Fibroblast of skin of left quadriceps (primary cell): ENCODE data around the gene KIF20A.
"Not testable (repeated sequence)": the region's sequence is repeated elsewhere in the genome, so short reads cannot be mapped to it uniquely, and the experiment has no call there.

Source experiments
- DNase-seq, 2 experiments: peaks; one replicate each; pipeline ENCODE4 v3.0.0-alpha.2; 2013; ENCODE audit warnings: low read depth in 2 of 2

KIF20A gene

DNA sequence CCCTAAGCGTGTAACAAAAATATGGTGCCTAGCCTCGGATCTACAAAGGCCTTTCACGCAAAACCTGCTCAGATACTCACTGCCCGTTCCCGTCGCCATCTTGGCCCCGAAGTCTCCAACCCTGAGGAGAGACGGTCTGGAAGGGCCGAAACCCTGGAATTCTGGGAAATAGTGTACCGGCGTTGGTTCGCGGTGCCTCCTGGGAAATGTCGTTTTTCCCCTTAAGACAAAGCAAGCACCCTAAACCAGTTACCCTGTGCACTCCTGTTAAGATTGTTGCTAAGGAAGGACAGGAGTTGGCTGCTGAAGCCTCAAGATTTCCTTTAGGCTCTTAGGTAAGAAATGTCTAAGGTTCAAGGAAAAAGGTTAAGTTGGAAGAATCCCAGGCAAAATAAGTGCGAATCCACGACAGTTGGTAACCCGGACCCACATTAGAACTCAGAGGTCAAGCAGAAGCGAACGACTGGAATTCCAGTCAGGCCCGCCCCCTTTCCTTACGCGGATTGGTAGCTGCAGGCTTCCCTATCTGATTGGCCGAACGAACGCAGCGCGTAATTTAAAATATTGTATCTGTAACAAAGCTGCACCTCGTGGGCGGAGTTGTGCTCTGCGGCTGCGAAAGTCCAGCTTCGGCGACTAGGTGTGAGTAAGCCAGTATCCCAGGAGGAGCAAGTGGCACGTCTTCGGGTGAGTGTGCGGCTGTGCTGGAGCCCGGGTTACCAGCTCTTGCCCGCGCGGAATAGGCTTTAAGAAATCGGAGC, at the start of gene KIF20A, which contains the start of gene BRD8:
KIF20A (plus strand) TSS at position 597 of the 761 bp plus-strand sequence. CDS start 569 bp downstream, outside the sequence.
BRD8 (minus strand) TSS at position 115 of the 761 bp plus-strand sequence; CDS start at position 99, 16 bp downstream.
- peak; percentile 87 for DNase-seq

DNA sequence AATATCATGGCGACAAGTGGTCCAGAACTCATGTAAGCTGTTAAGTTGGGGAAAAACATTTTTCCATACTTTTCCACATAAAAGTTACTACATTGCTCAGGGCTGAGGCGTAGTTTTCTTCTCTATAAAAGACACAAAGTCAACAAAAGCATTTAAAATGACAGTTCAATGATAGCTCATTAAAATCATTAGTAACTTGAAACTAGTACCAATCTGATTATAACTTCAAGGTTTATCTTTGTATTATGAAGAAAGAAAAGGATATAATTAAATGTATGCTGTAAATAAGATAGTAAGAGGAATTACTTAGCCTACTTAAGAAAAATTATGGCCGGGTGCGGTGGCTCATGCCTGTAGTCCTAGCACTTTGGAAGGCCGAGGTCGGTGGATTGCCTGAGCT, 49.6 kb upstream of the KIF20A start:
- DNase-seq = no peak

- DNase-seq = no peak
Observed at GRCh38 chr5:138132543-138132942, 46.4 kb upstream of the KIF20A start.

GRCh38 chr5:138138949-138139780, 39.7 kb upstream of the KIF20A start, which contains the start of gene NME5:
TSS of gene NME5 (minus strand) at chr5:138139428. CDS start at chr5:138138780, 648 bp downstream.
- peak; percentile 7 to 8 for DNase-seq

DNA sequence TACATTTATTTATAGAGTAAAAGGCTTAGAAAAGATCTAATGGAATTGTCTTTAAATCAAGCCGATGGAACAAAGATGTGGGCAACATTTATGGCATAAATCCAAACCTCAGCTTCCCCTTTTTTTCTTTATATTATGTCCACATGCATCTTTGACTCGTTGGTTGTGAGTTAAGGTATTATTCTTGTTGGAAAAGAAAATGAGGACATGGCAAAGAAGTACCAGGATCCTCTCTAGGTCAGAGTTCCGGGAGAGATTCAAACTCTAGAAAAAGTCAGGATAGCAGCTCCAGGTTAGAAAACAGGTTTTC, 39.2 kb upstream of the KIF20A start:
- no peak for DNase-seq

- no peak for DNase-seq
Observed at GRCh38 chr5:138140268-138140667, 38.6 kb upstream of the KIF20A start.

GRCh38 chr5:138141734-138142133, 37.2 kb upstream of the KIF20A start:
- no peak for DNase-seq

DNA sequence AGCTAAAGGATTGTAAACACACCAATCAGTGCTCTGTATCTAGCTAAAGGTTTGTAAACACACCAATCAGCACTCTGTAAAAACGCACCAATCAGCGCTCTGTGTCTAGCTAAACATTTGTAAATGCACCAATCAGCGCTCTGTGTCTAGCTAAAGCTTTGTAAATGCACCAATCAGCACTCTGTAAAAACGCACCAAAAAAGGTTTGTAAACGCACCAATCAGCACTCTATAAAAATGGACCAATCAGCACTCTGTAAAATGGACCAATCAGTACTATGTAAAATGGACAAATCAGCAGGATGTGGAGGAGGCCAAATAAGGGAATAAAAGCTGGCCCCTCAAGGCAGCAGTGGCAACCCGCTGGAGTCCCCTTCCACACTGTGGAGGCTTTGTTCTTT, 35.3 kb upstream of the KIF20A start:
- DNase-seq = not testable (repeated sequence)

DNA sequence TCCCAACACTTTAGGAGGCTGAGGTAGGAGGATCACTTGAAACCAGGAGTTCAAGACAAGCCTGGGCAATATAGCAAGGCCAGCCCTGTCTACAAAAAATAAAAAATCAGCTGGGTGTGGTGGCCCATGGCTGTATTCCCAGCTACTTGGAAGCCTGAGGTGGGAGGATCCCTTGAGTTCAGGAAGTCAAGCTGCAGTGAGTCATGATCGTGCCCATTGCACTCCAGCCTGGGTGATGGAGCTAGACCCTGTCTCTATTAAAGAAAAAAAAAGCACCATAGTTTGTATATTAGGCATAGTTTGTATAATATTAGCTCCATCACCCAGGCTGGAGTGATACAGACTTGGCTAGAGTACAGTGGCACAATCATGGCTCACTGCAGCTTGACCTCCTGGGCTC, 30.1 kb upstream of the KIF20A start:
- peak; percentile 8 to 15 for DNase-seq

DNA sequence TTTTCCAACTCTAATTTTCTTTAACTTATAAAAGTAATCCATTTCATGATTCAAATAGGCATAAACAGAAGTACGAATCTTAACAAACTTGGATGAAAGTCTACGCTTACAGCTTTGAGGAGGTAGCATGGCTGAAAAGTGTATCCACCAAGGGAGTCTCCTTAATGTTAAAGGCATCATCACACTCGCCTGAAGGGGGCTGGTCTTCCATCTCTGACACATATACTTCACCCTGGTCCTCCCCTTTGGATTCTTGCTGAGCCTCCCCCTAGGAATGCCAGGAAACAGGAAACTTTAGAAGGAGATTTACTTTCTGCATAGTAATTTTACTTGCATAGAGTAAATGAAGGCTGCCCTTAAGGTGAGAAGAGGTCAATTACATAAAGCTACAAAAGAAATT, 29.4 kb upstream of the KIF20A start:
- peak in 1 of 2 experiments; percentile 5 for DNase-seq

DNA sequence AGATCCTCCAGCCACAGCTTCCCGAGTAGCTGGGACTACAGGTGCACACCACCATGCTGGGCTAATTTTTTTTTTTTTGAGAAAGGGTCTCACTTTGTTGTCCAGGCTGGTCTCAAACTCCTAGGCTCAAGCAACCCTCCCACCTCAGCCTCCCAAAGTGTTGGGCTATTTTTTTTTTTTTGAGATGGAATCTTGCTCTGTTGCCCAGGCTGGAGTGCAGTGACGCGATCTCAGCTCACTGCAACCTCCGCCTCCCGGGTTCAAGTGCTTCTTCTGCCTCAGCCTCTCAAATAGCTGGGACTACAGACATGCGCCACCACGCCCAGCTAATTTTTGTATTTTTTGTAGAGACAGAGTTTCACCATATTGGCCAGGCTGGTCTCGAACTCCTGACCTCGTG, 22.9 kb upstream of the KIF20A start:
- not testable (repeated sequence) for DNase-seq

DNA sequence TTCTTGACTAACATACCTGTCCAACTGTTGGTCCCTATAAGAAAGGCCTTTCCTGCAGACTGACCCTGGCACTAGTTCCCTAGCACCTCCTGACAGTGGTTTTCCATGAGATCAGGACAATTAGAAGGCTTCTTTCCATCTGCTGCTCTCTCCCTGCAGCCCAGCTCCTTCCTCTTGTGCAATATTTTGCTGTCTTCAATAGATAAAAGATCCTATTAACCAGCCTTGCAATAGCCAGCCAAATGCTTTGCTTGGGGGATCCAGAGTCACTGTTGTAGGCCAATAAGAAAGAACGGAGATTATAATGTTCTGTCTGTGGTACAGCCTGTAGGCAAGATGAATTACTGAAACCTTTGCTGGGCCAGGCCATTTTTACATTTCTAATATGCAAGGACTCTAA, 21.3 kb upstream of the KIF20A start:
- no peak for DNase-seq

GRCh38 chr5:138159666-138160065, 19.2 kb upstream of the KIF20A start:
- no peak for DNase-seq

DNA sequence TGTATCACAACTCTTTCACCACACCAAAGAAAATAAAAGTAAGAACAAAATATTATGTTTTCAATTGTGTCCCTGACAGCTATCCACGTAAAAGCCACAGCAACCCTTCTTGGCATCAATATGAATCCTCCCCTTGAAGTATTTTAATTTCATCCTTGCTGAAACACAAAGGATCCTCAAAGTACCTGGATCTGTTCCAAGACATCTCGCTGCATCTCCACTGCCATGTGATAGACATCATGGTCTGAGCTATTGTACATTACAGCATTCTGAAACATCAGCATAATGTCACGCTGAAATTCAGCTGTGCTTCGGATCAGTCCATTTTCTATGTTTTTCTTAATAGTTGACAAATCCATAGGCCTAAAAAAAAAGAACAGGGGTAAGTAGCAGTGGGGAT, 18.2 kb upstream of the KIF20A start:
- DNase-seq = no peak

DNA sequence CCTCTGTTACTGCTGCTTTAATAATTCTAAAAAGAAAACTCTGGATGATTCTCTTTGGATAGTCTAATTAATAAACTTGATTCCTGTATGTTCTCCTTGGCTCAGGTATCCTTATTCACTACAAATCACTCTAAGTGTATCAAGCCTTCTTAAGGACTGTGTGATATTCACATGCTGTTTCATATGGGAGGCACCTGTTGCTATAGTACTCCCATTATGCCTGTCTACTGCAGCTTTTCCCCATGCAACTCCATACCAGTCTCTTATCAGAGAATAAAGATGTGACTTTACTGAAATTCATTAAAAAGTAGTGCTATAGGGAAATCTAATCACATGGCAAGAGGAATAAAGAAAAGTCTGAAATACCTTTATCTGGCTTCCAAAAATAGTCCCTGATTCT, 15.2 kb upstream of the KIF20A start:
- no peak for DNase-seq

DNA sequence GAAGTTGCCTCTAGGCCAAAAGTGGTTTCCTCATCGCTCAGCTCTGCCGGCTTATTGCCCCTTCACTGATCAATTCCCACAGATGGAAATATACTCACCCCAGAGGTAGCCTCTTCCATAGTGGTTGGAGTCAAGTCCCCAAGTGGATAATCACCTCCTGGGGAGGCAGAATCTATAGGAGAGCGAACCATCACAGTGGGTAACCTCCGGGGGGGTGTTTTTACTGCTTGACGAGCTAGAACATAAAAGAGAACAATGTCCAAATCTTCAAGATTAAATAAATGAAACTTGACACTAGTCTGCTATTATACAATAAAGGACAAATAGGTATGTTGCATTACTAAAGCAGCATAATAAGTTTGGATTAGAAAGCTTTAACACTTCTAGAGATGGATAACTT, 9.8 kb upstream of the KIF20A start:
- no peak for DNase-seq

- no peak for DNase-seq
Observed at GRCh38 chr5:138170299-138170698, 8.6 kb upstream of the KIF20A start.

- no peak for DNase-seq
Observed at GRCh38 chr5:138177941-138178515, 884 bp upstream of the KIF20A start.

GRCh38 chr5:138179277-138179857, 455 bp downstream of the KIF20A start:
- DNase-seq = no peak

- DNase-seq = peak; percentile 32 to 36
Observed at GRCh38 chr5:138180183-138180782, 1.4 kb downstream of the KIF20A start.

- DNase-seq = no peak
Observed at GRCh38 chr5:138180841-138181240, 1.9 kb downstream of the KIF20A start.

DNA sequence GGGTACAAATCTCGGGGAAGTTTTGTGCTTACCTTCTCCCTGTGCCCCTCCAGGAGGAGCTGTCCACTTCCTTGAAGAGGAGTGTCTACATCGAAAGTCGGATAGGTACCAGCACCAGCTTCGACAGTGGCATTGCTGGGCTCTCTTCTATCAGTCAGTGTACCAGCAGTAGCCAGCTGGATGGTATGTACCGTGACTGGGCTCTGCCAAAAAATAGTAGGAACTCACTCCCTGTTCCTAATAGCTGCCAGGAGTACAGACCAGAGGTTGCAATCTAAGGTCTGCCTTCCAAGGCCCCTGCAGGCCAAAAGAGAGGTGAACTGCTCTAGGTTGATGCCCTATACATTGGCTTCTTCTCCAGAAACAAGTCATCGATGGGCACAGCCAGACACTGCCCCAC, 3.9 kb downstream of the KIF20A start:
- no peak for DNase-seq
